HepG2 (cell line): ENCODE results near the gene PIF1. TPM values are rescaled to one million over a fixed set of nuclear protein-coding genes. Genes with fewer than 3 reads are reported as not detected.
A peak's percentile ranks its signal among the peaks of the same experiment; 100 is the strongest.

ENCODE experiments used
- ATAC-seq: fragments of 200-7000 bp; cut with Tn5 transposase; 3 replicates; pipeline ENCODE4 v1.9.1; 2020; ENCODE audit warnings: mild to moderate bottlenecking, moderate library complexity
- BruUV-seq: library from RNA; stranded (reverse); fragments of 400-500 nt; replicated peaks from 2 replicates; lab custom pipeline; 2021; lab: Mats Ljungman, UMichigan
- CTCF ChIA-PET: fragments of 300-600 bp; formaldehyde crosslinking; extraction: SDS; loops from one replicate; lab custom pipeline; 2021; ENCODE audit warnings: low total read pairs, inconsistent platforms, low intra/inter-chr PET ratio; lab: Yijun Ruan, JAX
- POLR2A ChIA-PET: fragments of 350-600 bp; sonication (Branson Sonifier 250); formaldehyde crosslinking; loops from one replicate; lab custom pipeline; 2020; ENCODE audit warnings: antibody characterized with exemption, inconsistent platforms; lab: Yijun Ruan, JAX
- DNase-seq: peaks from one replicate; pipeline ENCODE4 v3.0.0-alpha.2; 2015; ENCODE audit warnings: low spot score
- FAIRE-seq: peaks from 3 replicates; lab custom pipeline; 2011; peaks lifted over from hg19 to GRCh38; lab: Jason Lieb, UNC
- H2AFZ ChIP-seq: one replicate; pipeline ENCODE4 v1.6.1; 2011; ENCODE audit warnings: low read length, inconsistent platforms
- H3K27ac ChIP-seq: fragments of 300-600 bp; 3 replicates; pipeline ENCODE4 v1.8.0; 2011; ENCODE audit warnings: mixed run types, mild to moderate bottlenecking, mixed read lengths, low read length, inconsistent platforms; ENCODE audit not compliant: insufficient read depth; ENCODE audit errors: extremely low read length
- H3K27me3 ChIP-seq, 2 experiments: fragments of 200-600 bp in 1 of 2; 2 replicates in 1 of 2; 3 replicates in 1 of 2; pipeline versions ENCODE4 v1.6.0 to v1.8.0; 2011; ENCODE audit warnings: low read length in 2 of 2, mild to moderate bottlenecking in 2 of 2, moderate library complexity in 2 of 2, inconsistent platforms in 1 of 2; ENCODE audit not compliant: insufficient read depth in 2 of 2, control insufficient read depth in 1 of 2
- H3K36me3 ChIP-seq, 2 experiments: fragments of 200-600 bp in 1 of 2; replicated peaks in 1 of 2; 2 replicates in 1 of 2; 3 replicates in 1 of 2; pipeline versions ENCODE4 v1.5.1 to v1.8.0; 2011; ENCODE audit warnings: low read length in 2 of 2, inconsistent platforms in 1 of 2; ENCODE audit not compliant: insufficient read depth in 2 of 2, control insufficient read depth in 1 of 2
- H3K4me1 ChIP-seq: 2 replicates; pipeline ENCODE4 v1.5.1; 2012; ENCODE audit warnings: low read length, inconsistent platforms; ENCODE audit not compliant: insufficient read depth
- H3K4me2 ChIP-seq: 2 replicates; pipeline ENCODE4 v1.6.0; 2011; ENCODE audit warnings: low read depth, low read length, inconsistent platforms
- H3K4me3 ChIP-seq, 3 experiments: fragments of 200-600 bp in 1 of 3; sonication (generic), shearing (Covaris generic) in 1 of 3; replicated peaks in 1 of 3; 2 replicates each; pipeline ENCODE4 v1.5.1; 2011 to 2016; ENCODE audit warnings: low read length in 3 of 3, inconsistent platforms in 2 of 3, low read depth in 2 of 3, mild to moderate bottlenecking in 2 of 3, control low read depth in 1 of 3, mixed read lengths in 1 of 3; ENCODE audit not compliant: insufficient read depth in 1 of 3
- H3K79me2 ChIP-seq: one replicate; pipeline ENCODE4 v1.6.1; 2011; ENCODE audit warnings: low read length, inconsistent platforms; ENCODE audit not compliant: insufficient read depth
- H3K9ac ChIP-seq: 2 replicates; pipeline ENCODE4 v1.6.0; 2011; ENCODE audit warnings: mild to moderate bottlenecking, low read depth, low read length, inconsistent platforms; ENCODE audit not compliant: insufficient read depth
- H3K9me3 ChIP-seq: 2 replicates; pipeline ENCODE4 v1.5.1; 2012; ENCODE audit warnings: mild to moderate bottlenecking, low read length
- H4K20me1 ChIP-seq: 2 replicates; pipeline ENCODE4 v1.6.0; 2011; ENCODE audit warnings: inconsistent platforms, mild to moderate bottlenecking, low read length, moderate library complexity; ENCODE audit not compliant: insufficient read depth
- ADNP ChIP-seq: sonication (generic); formaldehyde crosslinking; IDR thresholded peaks from 2 replicates; pipeline ENCODE4 v1.4.0; 2020; ENCODE audit warnings: missing genetic modification reagents
- CCDC6 ChIP-seq: sonication (generic); formaldehyde crosslinking; IDR thresholded peaks from 2 replicates; pipeline ENCODE4 v1.8.1; 2022; ENCODE audit warnings: mild to moderate bottlenecking, missing genetic modification reagents, moderate library complexity
- HDAC1 ChIP-seq: sonication (generic); formaldehyde crosslinking; IDR thresholded peaks from 2 replicates; pipeline ENCODE4 v1.5.1; 2020; ENCODE audit warnings: mild to moderate bottlenecking, missing genetic modification reagents
- HDAC2 ChIP-seq: sonication (generic); formaldehyde crosslinking; IDR thresholded peaks from 2 replicates; pipeline ENCODE4 v1.4.0; 2020; ENCODE audit warnings: missing genetic modification reagents
- HOXD1 ChIP-seq: sonication (generic); formaldehyde crosslinking; IDR thresholded peaks from 2 replicates; pipeline ENCODE4 v1.5.0; 2020; ENCODE audit warnings: missing genetic modification reagents
- IRX3 ChIP-seq: sonication (generic); formaldehyde crosslinking; IDR thresholded peaks from 2 replicates; pipeline ENCODE4 v1.8.1; 2023; ENCODE audit warnings: mild to moderate bottlenecking, low read depth, missing genetic modification reagents, borderline replicate concordance
- NONO ChIP-seq, 2 experiments: fragments of 450-650 bp in 1 of 2; sonication (generic) in 1 of 2; formaldehyde crosslinking in 1 of 2; IDR thresholded peaks in 1 of 2; conservative IDR thresholded peaks in 1 of 2; 2 replicates each; pipeline versions ENCODE4 v1.6.1 to v1.8.0; 2017 to 2022; ENCODE audit warnings: mild to moderate bottlenecking in 1 of 2, missing genetic modification reagents in 1 of 2, moderate library complexity in 1 of 2
- ZNF441 ChIP-seq: sonication (generic); formaldehyde crosslinking; IDR thresholded peaks from 2 replicates; pipeline ENCODE4 v1.7.0; 2021; ENCODE audit warnings: missing genetic modification reagents, borderline replicate concordance
- ZNF839 ChIP-seq: sonication (generic); formaldehyde crosslinking; IDR thresholded peaks from 2 replicates; pipeline ENCODE4 v1.4.0; 2020; ENCODE audit warnings: missing genetic modification reagents, mild to moderate bottlenecking, borderline replicate concordance
- WGBS: methylation state at CpG from one replicate; pipeline ENCODE4 v1.1.6; 2017; ENCODE audit warnings: low lambda C conversion rate; 5-methylcytosine and 5-hydroxymethylcytosine counted together
- in situ Hi-C: cut with HindIII; loops from 2 replicates; pipeline ENCODE4 v1.10.0; 2017; ENCODE audit warnings: low pct_unique_long_range_greater_than_20kb; ENCODE audit not compliant: extremely low pct_ligation_motif_present
- intact Hi-C: fragments of 100-400 bp; cut with micrococcal nuclease; formaldehyde crosslinking; loops from one replicate; pipeline ENCODE4 v1.10.0; 2022; ENCODE audit not compliant: unreplicated experiment
- polyA plus RNA-seq, 8 experiments: library from polyadenylated mRNA; depleted of rRNA in 3 of 8; stranded (reverse) in 7 of 8; unstranded in 1 of 8; fragments of >200 nt; fragmentation: Illumina TruSeq in 4 of 8; extraction: Trizol in 4 of 8; gene quantifications; 2 replicates each; pipeline versions ENCODE4 v1.2.1 to v1.2.3, GENCODE V29; 2011 to 2016; ENCODE audit warnings: low read depth in 4 of 8, missing spikeins in 1 of 8, mixed read lengths in 1 of 8; ENCODE audit not compliant: insufficient read depth in 1 of 8
- total RNA-seq, 5 experiments: library from RNA; depleted of rRNA; stranded (reverse); fragments of >200 nt; fragmentation: Illumina TruSeq; extraction: Trizol; gene quantifications; 2 replicates each; pipeline ENCODE4 v1.2.3, GENCODE V29; 2016; ENCODE audit warnings: low read depth in 1 of 5
- TF ChIP-seq, protein P1 (sequence below): sonication (generic); formaldehyde crosslinking; IDR thresholded peaks from 2 replicates; pipeline ENCODE4 v1.9.0; 2021; ENCODE audit warnings: mild to moderate bottlenecking, missing genetic modification reagents
- TF ChIP-seq, protein P2 (sequence below): IDR thresholded peaks from 2 replicates; pipeline ENCODE4 v1.6.1; 2018; ENCODE audit warnings: missing genetic modification reagents, mild to moderate bottlenecking, missing compliant biosample characterization
- TF ChIP-seq, protein P3 (sequence below): sonication (generic); formaldehyde crosslinking; IDR thresholded peaks from 2 replicates; pipeline ENCODE4 v1.8.0; 2022; ENCODE audit warnings: missing genetic modification reagents, mild to moderate bottlenecking, borderline replicate concordance

Gene PIF1
- total and polyA plus RNA-seq, 2 of the 13 experiments (the other 11 are each of a cell fraction or from before 2014, with no cell fraction given), result 18.5 to 19.7 TPM

DNA sequence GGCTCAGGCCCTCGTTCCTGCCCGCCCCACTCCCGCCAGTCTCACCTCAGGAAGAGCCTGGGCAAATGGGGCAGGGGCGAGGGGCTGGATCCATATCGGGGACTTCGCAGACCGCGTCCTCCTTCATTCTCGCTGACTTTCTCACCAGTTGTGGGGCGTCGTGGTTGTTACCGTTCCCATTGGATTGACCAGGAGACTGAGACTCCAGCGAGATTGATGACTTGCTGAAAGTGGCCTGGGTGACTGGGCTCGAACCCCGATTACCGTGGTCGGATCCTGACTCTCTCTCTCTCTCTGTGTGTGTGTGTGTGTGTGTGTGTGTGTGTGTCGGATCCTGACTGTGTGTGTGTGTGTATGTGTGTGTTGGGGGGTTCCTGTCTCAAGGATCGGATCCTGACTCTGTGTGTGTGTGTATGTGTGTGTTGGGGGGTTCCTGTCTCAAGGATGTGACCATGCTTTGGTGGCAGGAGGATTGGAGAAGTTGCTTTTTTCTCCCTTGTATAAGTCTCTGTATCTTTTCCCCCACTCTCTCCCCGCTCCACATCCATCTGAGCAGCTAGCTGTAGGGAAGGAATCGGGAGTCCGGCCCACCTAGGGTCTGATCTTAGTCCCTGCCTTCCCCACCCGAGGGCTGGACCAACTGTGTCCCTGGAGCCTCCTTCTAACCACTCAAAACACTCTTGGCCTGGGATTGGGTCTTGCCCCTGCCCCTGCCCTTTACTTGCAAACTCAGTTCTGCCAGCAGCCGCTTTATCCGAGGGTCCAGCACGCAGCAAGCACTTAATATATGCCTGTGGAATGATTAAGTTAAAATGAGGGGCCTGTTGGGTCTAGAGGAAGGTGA, 16.9 kb upstream of the PIF1 start:
- WGBS, result 18% methylated on average over 15 of the region's 26 CpGs
- in situ Hi-C loops, result no loop called here
- DNase-seq, result no peak
- TF ChIP-seq, protein P1, sequence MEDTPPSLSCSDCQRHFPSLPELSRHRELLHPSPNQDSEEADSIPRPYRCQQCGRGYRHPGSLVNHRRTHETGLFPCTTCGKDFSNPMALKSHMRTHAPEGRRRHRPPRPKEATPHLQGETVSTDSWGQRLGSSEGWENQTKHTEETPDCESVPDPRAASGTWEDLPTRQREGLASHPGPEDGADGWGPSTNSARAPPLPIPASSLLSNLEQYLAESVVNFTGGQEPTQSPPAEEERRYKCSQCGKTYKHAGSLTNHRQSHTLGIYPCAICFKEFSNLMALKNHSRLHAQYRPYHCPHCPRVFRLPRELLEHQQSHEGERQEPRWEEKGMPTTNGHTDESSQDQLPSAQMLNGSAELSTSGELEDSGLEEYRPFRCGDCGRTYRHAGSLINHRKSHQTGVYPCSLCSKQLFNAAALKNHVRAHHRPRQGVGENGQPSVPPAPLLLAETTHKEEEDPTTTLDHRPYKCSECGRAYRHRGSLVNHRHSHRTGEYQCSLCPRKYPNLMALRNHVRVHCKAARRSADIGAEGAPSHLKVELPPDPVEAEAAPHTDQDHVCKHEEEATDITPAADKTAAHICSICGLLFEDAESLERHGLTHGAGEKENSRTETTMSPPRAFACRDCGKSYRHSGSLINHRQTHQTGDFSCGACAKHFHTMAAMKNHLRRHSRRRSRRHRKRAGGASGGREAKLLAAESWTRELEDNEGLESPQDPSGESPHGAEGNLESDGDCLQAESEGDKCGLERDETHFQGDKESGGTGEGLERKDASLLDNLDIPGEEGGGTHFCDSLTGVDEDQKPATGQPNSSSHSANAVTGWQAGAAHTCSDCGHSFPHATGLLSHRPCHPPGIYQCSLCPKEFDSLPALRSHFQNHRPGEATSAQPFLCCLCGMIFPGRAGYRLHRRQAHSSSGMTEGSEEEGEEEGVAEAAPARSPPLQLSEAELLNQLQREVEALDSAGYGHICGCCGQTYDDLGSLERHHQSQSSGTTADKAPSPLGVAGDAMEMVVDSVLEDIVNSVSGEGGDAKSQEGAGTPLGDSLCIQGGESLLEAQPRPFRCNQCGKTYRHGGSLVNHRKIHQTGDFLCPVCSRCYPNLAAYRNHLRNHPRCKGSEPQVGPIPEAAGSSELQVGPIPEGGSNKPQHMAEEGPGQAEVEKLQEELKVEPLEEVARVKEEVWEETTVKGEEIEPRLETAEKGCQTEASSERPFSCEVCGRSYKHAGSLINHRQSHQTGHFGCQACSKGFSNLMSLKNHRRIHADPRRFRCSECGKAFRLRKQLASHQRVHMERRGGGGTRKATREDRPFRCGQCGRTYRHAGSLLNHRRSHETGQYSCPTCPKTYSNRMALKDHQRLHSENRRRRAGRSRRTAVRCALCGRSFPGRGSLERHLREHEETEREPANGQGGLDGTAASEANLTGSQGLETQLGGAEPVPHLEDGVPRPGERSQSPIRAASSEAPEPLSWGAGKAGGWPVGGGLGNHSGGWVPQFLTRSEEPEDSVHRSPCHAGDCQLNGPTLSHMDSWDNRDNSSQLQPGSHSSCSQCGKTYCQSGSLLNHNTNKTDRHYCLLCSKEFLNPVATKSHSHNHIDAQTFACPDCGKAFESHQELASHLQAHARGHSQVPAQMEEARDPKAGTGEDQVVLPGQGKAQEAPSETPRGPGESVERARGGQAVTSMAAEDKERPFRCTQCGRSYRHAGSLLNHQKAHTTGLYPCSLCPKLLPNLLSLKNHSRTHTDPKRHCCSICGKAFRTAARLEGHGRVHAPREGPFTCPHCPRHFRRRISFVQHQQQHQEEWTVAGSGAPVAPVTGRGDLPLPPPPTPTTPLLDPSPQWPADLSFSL (CRISPR knock-in tag), result peak; percentile 71; the same call in 1 of the 2 replicates
- TF ChIP-seq ZNF441 (no peak), IRX3 (CRISPR knock-in tag) (0 out of 2 replicates have a peak, but pooled peaks have one; percentile 3), HDAC1 (no peak; the same call in 1 of the 2 replicates), ADNP (CRISPR knock-in tag) (0 out of 2 replicates have a peak, but pooled peaks have one; percentile 40), CCDC6 (CRISPR knock-in tag) (0 out of 2 replicates have a peak, but pooled peaks have one; percentile 7), HDAC2 (no peak), NONO (IDR thresholded peaks at IDR 0.05) (no peak), NONO (CRISPR knock-in tag; conservative IDR thresholded peaks at IDR 0.05) (0 out of 2 replicates have a peak, but pooled peaks have one; percentile 29), ZNF839 (CRISPR knock-in tag) (no peak), HOXD1 (0 out of 2 replicates have a peak, but pooled peaks have one; percentile 3)
- TF ChIP-seq, protein P2, sequence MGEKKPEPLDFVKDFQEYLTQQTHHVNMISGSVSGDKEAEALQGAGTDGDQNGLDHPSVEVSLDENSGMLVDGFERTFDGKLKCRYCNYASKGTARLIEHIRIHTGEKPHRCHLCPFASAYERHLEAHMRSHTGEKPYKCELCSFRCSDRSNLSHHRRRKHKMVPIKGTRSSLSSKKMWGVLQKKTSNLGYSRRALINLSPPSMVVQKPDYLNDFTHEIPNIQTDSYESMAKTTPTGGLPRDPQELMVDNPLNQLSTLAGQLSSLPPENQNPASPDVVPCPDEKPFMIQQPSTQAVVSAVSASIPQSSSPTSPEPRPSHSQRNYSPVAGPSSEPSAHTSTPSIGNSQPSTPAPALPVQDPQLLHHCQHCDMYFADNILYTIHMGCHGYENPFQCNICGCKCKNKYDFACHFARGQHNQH (CRISPR knock-in tag), result 0 out of 2 replicates have a peak, but pooled peaks have one; percentile 19
- TF ChIP-seq, protein P3, sequence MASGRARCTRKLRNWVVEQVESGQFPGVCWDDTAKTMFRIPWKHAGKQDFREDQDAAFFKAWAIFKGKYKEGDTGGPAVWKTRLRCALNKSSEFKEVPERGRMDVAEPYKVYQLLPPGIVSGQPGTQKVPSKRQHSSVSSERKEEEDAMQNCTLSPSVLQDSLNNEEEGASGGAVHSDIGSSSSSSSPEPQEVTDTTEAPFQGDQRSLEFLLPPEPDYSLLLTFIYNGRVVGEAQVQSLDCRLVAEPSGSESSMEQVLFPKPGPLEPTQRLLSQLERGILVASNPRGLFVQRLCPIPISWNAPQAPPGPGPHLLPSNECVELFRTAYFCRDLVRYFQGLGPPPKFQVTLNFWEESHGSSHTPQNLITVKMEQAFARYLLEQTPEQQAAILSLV (CRISPR knock-in tag), result no peak

More for the DNA sequence above, 16.9 kb upstream of the PIF1 start:
- POLR2A ChIA-PET, result interaction anchor here (1.0 kb wide), 1 partner anchor 15 kb away, joined by 3 read pairs; no protein-coding TSS in a partner anchor
- peak; percentile 2; the same call in 2 of the 3 replicates for ATAC-seq
- Histone ChIP-seq H3K9ac (peak overlapping the region; percentile 80), H3K4me2 (peak overlapping the region; percentile 92), H3K9me3 (no peaks in the 10 kb centered on the region), H4K20me1 (no peaks in the 10 kb centered on the region), H2AFZ (no peak overlapping the region), H3K36me3 (no peaks in the 10 kb centered on the region), H3K27me3 (no peaks in the 10 kb centered on the region), H3K4me1 (peaks cover 53% of the 10 kb centered on the region), H3K27ac (peak overlapping the region; percentile 33), H3K79me2 (no peaks in the 10 kb centered on the region), H3K4me3 (peak overlapping the region; percentile 75 to 92 (median 89))
- intact Hi-C loops, result no loop called here
- TSS peak; percentile 58 for BruUV-seq
- FAIRE-seq, result no peak
- CTCF ChIA-PET, result no interaction called here
